ENCODE data around the gene SOX10.

The SOX10 gene

DNA sequence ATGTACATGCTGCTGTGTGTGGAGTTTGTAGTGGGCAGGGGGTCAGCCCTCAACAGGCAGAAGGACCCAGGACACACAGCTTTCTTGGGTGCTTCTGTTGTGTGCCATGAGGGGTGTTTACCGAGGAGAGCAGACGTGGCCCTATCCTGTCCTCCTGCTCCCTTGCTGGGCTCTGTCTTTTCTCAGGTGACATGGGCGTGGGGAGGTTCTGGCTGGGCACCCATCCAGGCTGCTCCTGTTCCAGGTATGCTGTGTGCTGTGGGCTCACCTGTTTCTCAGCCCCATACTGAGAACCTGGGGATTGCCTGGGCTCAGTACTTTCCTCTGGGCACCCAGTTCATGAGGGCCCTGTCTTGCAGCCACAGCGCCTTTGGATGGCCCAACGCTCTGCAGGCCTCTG lies 55.0 kb downstream of the SOX10 start:
- no peak for DNase-seq

DNA sequence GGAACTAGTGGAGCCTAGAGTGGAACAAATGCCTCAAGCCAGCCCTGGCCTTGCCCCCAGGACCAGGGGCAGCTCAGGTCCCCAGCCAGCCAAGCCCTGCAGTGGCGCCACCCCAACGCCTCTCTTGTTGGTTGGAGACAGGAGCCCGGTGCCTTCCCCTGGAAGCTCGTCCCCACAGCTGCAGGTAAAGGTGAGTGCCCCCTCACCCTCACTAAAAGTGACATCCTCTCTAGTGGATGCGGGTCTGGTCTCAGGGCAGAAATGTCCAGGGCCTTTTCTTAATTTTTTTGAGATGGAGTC lies 56.8 kb downstream of the SOX10 start:
- DNase-seq = no peak

- no peak for DNase-seq
Measured at GRCh38 chr22:37926771-37927636, 57.4 kb downstream of the SOX10 start.

GRCh38 chr22:37926358-37926757 lies 58.0 kb downstream of the SOX10 start:
- no peak for DNase-seq

GRCh38 chr22:37925767-37926166 lies 58.6 kb downstream of the SOX10 start:
- no peak for DNase-seq

GRCh38 chr22:37925330-37925729 lies 59.0 kb downstream of the SOX10 start:
- no peak for DNase-seq

- no peak for DNase-seq
Measured at GRCh38 chr22:37924386-37925065, 59.8 kb downstream of the SOX10 start.

DNA sequence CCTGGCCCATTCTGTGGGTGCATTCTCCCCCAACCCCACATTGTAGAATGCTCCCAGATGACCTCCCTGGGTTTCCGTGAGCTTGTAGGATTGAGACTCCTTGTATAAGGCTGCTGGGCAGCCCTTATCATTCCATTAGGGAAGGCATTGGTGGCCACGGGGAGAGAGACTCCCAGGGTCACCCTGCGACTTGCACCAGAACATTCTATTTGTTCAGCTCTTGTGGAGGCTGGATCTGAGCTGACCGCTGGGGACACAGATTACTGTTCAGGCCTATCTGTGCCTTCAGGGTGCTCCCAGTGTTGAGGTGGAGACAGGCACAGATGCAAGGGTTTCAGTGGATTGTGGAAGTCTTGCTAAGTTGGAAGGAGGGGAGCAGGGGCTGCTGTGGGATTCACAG lies 60.4 kb downstream of the SOX10 start:
- DNase-seq = no peak

Data from activated CD4-positive, alpha-beta T cell treated with anti-CD3 and anti-CD28 coated beads for 48 hours (primary cell).